Trophoblast cell (in vitro differentiated cells and primary cell): Measurements from ENCODE around the gene TOR2A. TPM values are rescaled to one million over a fixed set of nuclear protein-coding genes. Genes with fewer than 3 reads are reported as not detected.
"Not testable (repeated sequence)": the region's sequence is repeated elsewhere in the genome, so short reads cannot be mapped to it uniquely, and the experiment has no call there.

Source experiments
- DNase-seq, 2 donors: peaks; one replicate each; pipeline ENCODE4 v3.0.0-alpha.2; 2016
- H2AFZ ChIP-seq: 2 replicates; pipeline ENCODE4 v1.6.1; 2013; ENCODE audit warnings: low read length, moderate library complexity, mild to moderate bottlenecking; ENCODE audit not compliant: insufficient read depth, poor library complexity
- H2AK5ac ChIP-seq: 2 replicates; pipeline ENCODE4 v1.6.1; 2013; ENCODE audit warnings: mild to moderate bottlenecking, low read length
- H2BK120ac ChIP-seq: 2 replicates; pipeline ENCODE4 v1.6.1; 2013; ENCODE audit warnings: low read length, mild to moderate bottlenecking, moderate library complexity; ENCODE audit not compliant: insufficient read depth, poor library complexity
- H2BK12ac ChIP-seq: 2 replicates; pipeline ENCODE4 v1.6.1; 2013; ENCODE audit warnings: mild to moderate bottlenecking, low read length, moderate library complexity
- H2BK5ac ChIP-seq: 2 replicates; pipeline ENCODE4 v1.6.1; 2013; ENCODE audit warnings: low read length, low read depth, moderate library complexity, mild to moderate bottlenecking; ENCODE audit not compliant: poor library complexity
- H3K14ac ChIP-seq: 2 replicates; pipeline ENCODE4 v1.6.1; 2013; ENCODE audit warnings: mild to moderate bottlenecking, low read length
- H3K18ac ChIP-seq: 2 replicates; pipeline ENCODE4 v1.6.1; 2013; ENCODE audit warnings: mild to moderate bottlenecking, low read length
- H3K23ac ChIP-seq: 2 replicates; pipeline ENCODE4 v1.6.1; 2013; ENCODE audit warnings: low read length
- H3K27ac ChIP-seq: 2 replicates; pipeline ENCODE4 v1.5.1; 2013; ENCODE audit warnings: low read depth, mild to moderate bottlenecking, inconsistent platforms, low read length, moderate library complexity
- H3K27me3 ChIP-seq: 2 replicates; pipeline ENCODE4 v1.6.1; 2013; ENCODE audit warnings: inconsistent platforms, mild to moderate bottlenecking, low read length, moderate library complexity; ENCODE audit not compliant: insufficient read depth
- H3K36me3 ChIP-seq, 2 experiments: 1 replicate in 1 of 2; 2 replicates in 1 of 2; pipeline ENCODE4 v1.6.1; 2013; ENCODE audit warnings: low read length in 2 of 2, mild to moderate bottlenecking in 2 of 2, moderate library complexity in 1 of 2; ENCODE audit not compliant: insufficient read depth in 2 of 2, control insufficient read depth in 1 of 2
- H3K4ac ChIP-seq: 2 replicates; pipeline ENCODE4 v1.6.1; 2013; ENCODE audit warnings: low read depth, mild to moderate bottlenecking, low read length, moderate library complexity
- H3K4me1 ChIP-seq, 2 experiments: 1 replicate in 1 of 2; 2 replicates in 1 of 2; pipeline ENCODE4 v1.6.1; 2013; ENCODE audit warnings: low read length in 2 of 2, mild to moderate bottlenecking in 2 of 2, moderate library complexity in 1 of 2; ENCODE audit not compliant: insufficient read depth in 2 of 2, control insufficient read depth in 1 of 2
- H3K4me2 ChIP-seq: 2 replicates; pipeline ENCODE4 v1.6.1; 2013; ENCODE audit warnings: inconsistent platforms, mild to moderate bottlenecking, low read length, moderate library complexity
- H3K4me3 ChIP-seq: 2 replicates; pipeline ENCODE4 v1.5.1; 2013; ENCODE audit warnings: mild to moderate bottlenecking, low read depth, low read length, inconsistent platforms
- H3K79me1 ChIP-seq: one replicate; pipeline ENCODE4 v1.6.1; 2013; ENCODE audit warnings: low read length
- H3K79me2 ChIP-seq: 2 replicates; pipeline ENCODE4 v1.6.1; 2013; ENCODE audit warnings: low read length, mild to moderate bottlenecking; ENCODE audit not compliant: control insufficient read depth, insufficient read depth, poor library complexity
- H3K9ac ChIP-seq: 2 replicates; pipeline ENCODE4 v1.6.1; 2013; ENCODE audit warnings: mild to moderate bottlenecking, low read length
- H3K9me3 ChIP-seq: 2 replicates; pipeline ENCODE4 v1.6.1; 2013; ENCODE audit warnings: low read depth, mild to moderate bottlenecking, control low read depth, inconsistent platforms, low read length; ENCODE audit not compliant: insufficient read depth
- H4K12ac ChIP-seq: 2 replicates; pipeline ENCODE4 v1.6.1; 2013; ENCODE audit warnings: low read depth, mild to moderate bottlenecking, low read length, moderate library complexity
- H4K8ac ChIP-seq: 2 replicates; pipeline ENCODE4 v1.6.1; 2013; ENCODE audit warnings: low read depth, mild to moderate bottlenecking, low read length, moderate library complexity
- H4K91ac ChIP-seq: one replicate; pipeline ENCODE4 v1.6.1; 2013; ENCODE audit warnings: low read depth, mild to moderate bottlenecking, low read length, moderate library complexity
- WGBS: extraction: QIAGEN DNeasy Blood & Tissue Kit; methylation state at CpG from one replicate; pipeline ENCODE4 v1.1.7; 2013; ENCODE audit warnings: missing lambda C conversion rate; ENCODE audit not compliant: insufficient read length, insufficient coverage; ENCODE audit errors: extremely low coverage; 5-methylcytosine and 5-hydroxymethylcytosine counted together
- polyA plus RNA-seq: library from polyadenylated mRNA; stranded (reverse); fragments of 200-250 nt; gene quantifications from 2 replicates; pipeline ENCODE4 v1.2.3, GENCODE V29; 2013

TOR2A gene
- 11.8 and 11.9 TPM in 2 replicates for polyA plus RNA-seq

GRCh38 chr9:127734747-127735529 lies at the start of gene TOR2A:
Gene TOR2A, minus strand, starts transcription at chr9:127735294. Its CDS starts 24 bp downstream, at chr9:127735270.
- Histone ChIP-seq H4K12ac (peak within 1 kb of the TSS; percentile 78), H3K4me2 (peak within 1 kb of the TSS; percentile 86), H2AFZ (peak within 1 kb of the TSS; percentile 92), H3K79me2 (peaks cover 2% of the 10 kb centered on the region), H3K9ac (peak within 1 kb of the TSS; percentile 82), H3K27ac (peak within 1 kb of the TSS; percentile 74), H3K9me3 (no peaks in the 10 kb centered on the region), H3K4me1 (peaks cover 4 to 5% of the 10 kb centered on the region in 2 experiments), H3K27me3 (no peaks in the 10 kb centered on the region), H3K4me3 (peak within 1 kb of the TSS; percentile 87), H4K8ac (peak within 1 kb of the TSS; percentile 90), H3K36me3 (no peaks in the 10 kb centered on the region), H3K4ac (peak within 1 kb of the TSS; percentile 49), H3K14ac (peak within 1 kb of the TSS; percentile 90), H2AK5ac (peak within 1 kb of the TSS; percentile 55), H2BK12ac (peak within 1 kb of the TSS; percentile 79), H4K91ac (peak within 1 kb of the TSS; percentile 94), H2BK120ac (peak within 1 kb of the TSS; percentile 82), H2BK5ac (peak within 1 kb of the TSS; percentile 91), H3K18ac (peak within 1 kb of the TSS; percentile 82), H3K23ac (no peak within 1 kb of the TSS), H3K79me1 (peaks cover 6% of the 10 kb centered on the region)
- DNase-seq: peak; percentile 97 to 99
- WGBS: no CpG with 5 or more reads among the region's 76 CpGs

- Histone ChIP-seq H3K27ac (no peak overlapping the region), H3K14ac (no peak overlapping the region), H4K12ac (no peak overlapping the region), H2BK5ac (no peak overlapping the region), H3K18ac (no peak overlapping the region), H4K91ac (no peak overlapping the region), H3K4me1 (peaks cover 0 to 3% of the 10 kb centered on the region in 2 experiments), H3K9ac (no peak overlapping the region), H3K27me3 (no peaks in the 10 kb centered on the region), H4K8ac (no peak overlapping the region), H2BK12ac (no peak overlapping the region), H3K23ac (no peak overlapping the region), H3K4me3 (no peak overlapping the region), H3K79me2 (peaks cover 8% of the 10 kb centered on the region), H3K36me3 (peaks cover 11 to 13% of the 10 kb centered on the region in 2 experiments), H2AFZ (no peak overlapping the region), H2BK120ac (no peak overlapping the region), H3K4ac (no peak overlapping the region), H3K79me1 (peaks cover 6% of the 10 kb centered on the region), H2AK5ac (no peak overlapping the region), H3K9me3 (no peaks in the 10 kb centered on the region), H3K4me2 (no peak overlapping the region)
- no CpG with 5 or more reads among the region's 20 CpGs for WGBS
- DNase-seq: no peak
These were observed 48.3 kb upstream of the TOR2A start for GRCh38 chr9:127783111-127784008.

- Histone ChIP-seq H3K14ac (no peak overlapping the region), H4K8ac (no peak overlapping the region), H3K4me1 (peaks cover 0 to 3% of the 10 kb centered on the region in 2 experiments), H3K27ac (no peak overlapping the region), H3K9me3 (peaks cover 2% of the 10 kb centered on the region), H3K9ac (no peak overlapping the region), H2AK5ac (no peak overlapping the region), H2BK12ac (no peak overlapping the region), H3K18ac (no peak overlapping the region), H3K4me2 (no peak overlapping the region), H3K4ac (no peak overlapping the region), H3K27me3 (no peaks in the 10 kb centered on the region), H3K79me1 (peaks cover 6% of the 10 kb centered on the region), H2BK120ac (no peak overlapping the region), H2AFZ (no peak overlapping the region), H2BK5ac (no peak overlapping the region), H3K36me3 (no peaks in the 10 kb centered on the region), H4K91ac (no peak overlapping the region), H3K4me3 (no peak overlapping the region), H3K23ac (no peak overlapping the region), H4K12ac (no peak overlapping the region), H3K79me2 (peaks cover 8% of the 10 kb centered on the region)
- DNase-seq: no peak
- WGBS: no CpG with 5 or more reads among the region's 4 CpGs
These were observed 46.7 kb upstream of the TOR2A start for GRCh38 chr9:127781806-127782205.

- WGBS: no CpG with 5 or more reads among the region's 9 CpGs
- not testable (repeated sequence) for H2AK5ac ChIP-seq
These were observed 45.8 kb upstream of the TOR2A start for GRCh38 chr9:127780909-127781308.

More at GRCh38 chr9:127780909-127781308, 45.8 kb upstream of the TOR2A start:
- not testable (repeated sequence) for H3K36me3 ChIP-seq, H3K14ac ChIP-seq, H4K12ac ChIP-seq, H3K4me3 ChIP-seq, H3K23ac ChIP-seq, H3K9me3 ChIP-seq, H4K91ac ChIP-seq, H3K27ac ChIP-seq, H3K9ac ChIP-seq, H3K18ac ChIP-seq, H3K79me2 ChIP-seq, H3K79me1 ChIP-seq, H3K4me2 ChIP-seq, H4K8ac ChIP-seq, H2BK5ac ChIP-seq, H2AFZ ChIP-seq, H3K4ac ChIP-seq, H3K27me3 ChIP-seq, H2BK120ac ChIP-seq, H2BK12ac ChIP-seq, H3K4me1 ChIP-seq
- peak in 1 of 2 donors; percentile 43 for DNase-seq
